ENCODE measurements around the gene ANKRD33B.

GRCh38 chr5:10540036-10540544, 23.8 kb upstream of the ANKRD33B start:
- TF ChIP-seq CTCF (IDR thresholded peaks at IDR 0.05; ENCODE audit: control extremely low read depth in 1 of 3, insufficient read depth in 1 of 3, low read depth in 1 of 3, low read length in 3 of 3) (no peak), EZH2 (IDR thresholded peaks at IDR 0.05; ENCODE audit: low read depth, low read length, severe bottlenecking) (no peak), SIN3A (conservative IDR thresholded peaks at IDR 0.05 in 1 of 2, IDR thresholded peaks at IDR 0.05 in 1 of 2; ENCODE audit: low read depth in 1 of 2, low read length in 2 of 2) (no peak), TAF1 (IDR thresholded peaks at IDR 0.05; ENCODE audit: low read depth, low read length) (no peak), CEBPB (IDR thresholded peaks at IDR 0.05; ENCODE audit: low read depth, low read length) (no peak), CBX5 (IDR thresholded peaks at IDR 0.05; ENCODE audit: low read depth, low read length) (no peak), POLR2AphosphoS5 (IDR thresholded peaks at IDR 0.05; ENCODE audit: low read depth, low read length) (no peak), RAD21 (IDR thresholded peaks at IDR 0.05 in 1 of 2, conservative IDR thresholded peaks at IDR 0.05 in 1 of 2; ENCODE audit: low read depth in 2 of 2, low read length in 2 of 2) (no peak), SRF (IDR thresholded peaks at IDR 0.05; ENCODE audit: low read depth, low read length) (no peak), RXRA (IDR thresholded peaks at IDR 0.05; ENCODE audit: insufficient read depth, low read depth, low read length) (no peak), GTF2F1 (IDR thresholded peaks at IDR 0.05; ENCODE audit: borderline replicate concordance, low read depth, low read length) (no peak), ATF2 (IDR thresholded peaks at IDR 0.05; ENCODE audit: low read length) (no peak), MAFK (IDR thresholded peaks at IDR 0.05; ENCODE audit: low read depth, low read length) (no peak), KDM5A (IDR thresholded peaks at IDR 0.05; ENCODE audit: low read length) (no peak)
